Activated CD4-positive, alpha-beta T cell treated with anti-CD3 and anti-CD28 coated beads for 24 hours (primary cell): Measurements from ENCODE around the gene DGAT2L6.

Experiments used
- DNase-seq, 2 donors: peaks; one replicate each; pipeline ENCODE4 v3.0.0-alpha.2; 2020; ENCODE audit warnings: low read depth in 2 of 2

DGAT2L6 gene, protein sequence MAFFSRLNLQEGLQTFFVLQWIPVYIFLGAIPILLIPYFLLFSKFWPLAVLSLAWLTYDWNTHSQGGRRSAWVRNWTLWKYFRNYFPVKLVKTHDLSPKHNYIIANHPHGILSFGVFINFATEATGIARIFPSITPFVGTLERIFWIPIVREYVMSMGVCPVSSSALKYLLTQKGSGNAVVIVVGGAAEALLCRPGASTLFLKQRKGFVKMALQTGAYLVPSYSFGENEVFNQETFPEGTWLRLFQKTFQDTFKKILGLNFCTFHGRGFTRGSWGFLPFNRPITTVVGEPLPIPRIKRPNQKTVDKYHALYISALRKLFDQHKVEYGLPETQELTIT

DNA sequence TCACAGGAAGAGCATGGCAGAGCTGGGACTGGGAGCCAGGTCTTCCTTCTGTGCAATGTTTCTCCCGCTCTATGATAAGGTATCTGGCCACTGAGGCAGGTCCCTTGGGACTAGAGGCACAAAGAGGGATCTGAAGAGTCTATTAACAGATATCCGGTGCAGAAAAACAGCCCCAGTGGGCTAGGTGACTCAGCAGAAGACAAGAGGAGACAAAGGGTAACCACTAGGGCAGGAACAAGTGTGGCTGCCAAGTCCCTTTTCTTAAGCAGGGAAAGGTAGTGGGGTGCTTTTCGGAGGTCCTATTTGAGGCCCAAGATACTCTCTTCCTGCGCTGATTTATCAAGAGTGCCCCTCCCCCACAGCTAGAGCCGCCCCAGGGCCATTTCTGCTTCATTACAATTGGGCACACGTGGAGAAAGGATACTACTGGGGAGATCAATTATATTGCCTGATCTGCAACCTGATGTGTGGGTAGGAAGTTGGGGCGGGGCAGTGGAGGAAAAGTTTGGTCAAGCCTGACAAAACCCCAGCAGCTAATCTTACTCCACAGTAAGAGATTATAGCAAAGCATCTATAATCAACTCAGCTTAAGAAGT, at the start of gene DGAT2L6:
Gene DGAT2L6, plus strand, starts transcription at position 546 of the 596 bp plus-strand sequence. CDS start 100 bp downstream, outside the sequence.
- no peak for DNase-seq

DNA sequence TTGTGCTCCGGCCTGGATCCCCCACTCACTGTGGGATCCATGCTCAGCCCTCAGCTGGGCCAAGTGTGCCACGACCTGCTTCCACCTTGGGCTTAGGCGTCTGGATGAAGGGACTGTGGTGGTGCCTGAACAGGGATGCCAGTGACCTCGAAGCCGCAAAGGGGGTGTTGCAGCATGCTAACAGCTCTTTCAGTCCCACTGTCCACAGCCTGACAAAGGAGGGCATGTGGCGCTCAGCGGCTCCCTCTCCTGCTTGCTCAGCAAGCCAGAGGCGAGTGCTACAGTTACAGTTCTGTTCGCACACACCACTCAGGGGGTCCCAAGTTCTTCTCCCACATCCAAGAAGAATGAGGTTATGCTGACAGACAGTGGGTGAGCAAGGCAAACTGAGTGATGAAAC, 49.2 kb upstream of the DGAT2L6 start:
- no peak for DNase-seq

DNA sequence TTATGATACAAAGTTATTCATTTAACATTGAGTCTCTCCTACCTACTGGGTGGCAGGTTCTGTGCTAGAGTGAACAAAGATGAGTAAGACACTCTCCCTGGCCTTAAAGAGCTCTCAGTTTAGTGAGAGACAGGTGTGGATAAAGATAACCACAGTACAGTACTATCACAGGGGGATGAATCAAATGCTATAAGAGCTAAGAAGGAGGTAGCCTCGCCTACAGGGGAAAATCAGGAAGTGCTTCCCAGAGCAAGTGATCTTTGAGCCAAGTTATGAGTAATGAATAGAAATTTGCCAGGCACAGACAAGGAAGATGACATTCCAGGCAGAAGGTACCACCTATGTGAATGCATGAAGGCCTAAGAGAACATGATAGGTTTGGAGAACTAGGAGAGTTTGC, 47.5 kb upstream of the DGAT2L6 start:
- no peak for DNase-seq

DNA sequence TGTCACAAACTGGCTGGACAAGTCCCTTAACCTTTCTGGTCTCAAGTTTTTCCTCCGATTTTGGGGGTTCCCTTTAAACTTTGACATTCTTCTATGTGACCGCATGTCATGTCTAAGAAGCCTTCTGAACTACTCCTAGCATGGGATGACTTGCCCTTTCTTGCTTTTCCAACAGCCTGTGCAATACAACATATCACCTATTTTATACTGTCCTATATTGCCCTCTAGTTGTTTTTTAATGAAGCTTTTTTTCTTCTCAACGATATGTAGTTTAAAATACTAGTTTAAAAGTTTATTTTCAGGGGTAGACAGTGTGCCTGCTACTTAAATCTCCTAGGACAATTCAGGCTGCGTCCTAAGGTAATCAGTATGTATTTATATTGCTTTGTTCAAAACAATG, 45.1 kb upstream of the DGAT2L6 start:
- DNase-seq, result no peak

DNA sequence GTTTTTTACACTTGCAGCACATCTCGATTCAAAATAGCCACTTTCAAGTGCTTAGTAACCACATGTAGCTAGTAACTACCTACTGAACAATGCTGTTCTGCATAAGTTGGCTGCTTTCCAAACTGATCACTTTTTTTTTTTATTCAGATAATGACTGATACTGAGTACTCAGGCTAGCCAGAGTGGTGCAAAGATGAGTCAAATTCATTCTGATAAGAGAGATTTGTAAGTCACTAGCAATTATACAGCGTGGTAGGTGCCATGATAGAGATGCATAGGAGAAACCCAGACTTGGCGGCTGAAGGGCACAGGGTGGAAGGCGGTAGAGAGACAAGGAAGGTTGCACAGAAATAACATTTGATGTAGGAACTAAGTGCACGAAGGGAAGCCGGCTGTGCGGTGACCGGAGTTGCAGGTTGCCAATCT, 44.4 kb upstream of the DGAT2L6 start:
- DNase-seq, result peak in 1 of 2 donors; percentile 7

DNA sequence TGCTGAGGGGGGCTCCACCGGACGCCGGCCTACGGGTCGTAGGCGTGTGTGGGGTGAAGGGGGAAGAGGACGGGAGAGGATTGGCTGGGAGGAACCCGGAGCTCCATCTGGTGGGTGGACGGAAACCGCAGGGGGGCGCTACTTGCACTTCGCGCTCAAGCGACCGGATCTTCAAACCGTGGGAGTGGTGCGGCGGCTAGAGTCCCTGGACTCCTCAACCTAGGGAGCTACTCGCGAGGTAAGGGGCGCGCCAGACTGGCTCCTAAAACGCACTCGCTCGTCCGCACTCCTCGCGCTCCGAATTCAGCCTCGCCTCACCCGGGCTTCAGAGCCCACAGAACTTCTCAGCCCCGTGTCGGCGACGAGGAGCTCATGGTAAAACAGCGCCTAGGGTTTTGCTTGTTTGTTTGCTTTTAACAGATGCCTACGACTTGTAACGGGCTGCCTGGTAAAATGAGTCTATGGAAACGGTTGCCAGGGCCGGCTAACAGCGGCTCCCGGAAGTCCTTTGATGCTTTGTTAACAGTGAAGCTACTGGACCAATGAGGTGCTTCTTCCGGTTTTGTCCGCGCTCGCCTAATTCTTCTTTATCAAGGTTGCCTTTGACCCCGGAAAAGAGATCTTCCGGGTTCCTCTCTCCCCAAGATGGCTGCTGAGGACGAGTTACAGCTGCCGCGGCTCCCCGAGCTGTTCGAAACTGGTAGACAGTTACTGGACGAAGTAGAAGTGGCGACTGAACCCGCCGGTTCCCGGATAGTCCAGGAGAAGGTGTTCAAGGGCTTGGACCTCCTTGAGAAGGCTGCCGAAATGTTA, 43.8 kb upstream of the DGAT2L6 start, which contains the start of gene IGBP1:
Gene IGBP1, plus strand, starts transcription at position 145 of the 813 bp plus-strand sequence. Its CDS starts 501 bp downstream, at position 646.
- peak; percentile 51 to 53 for DNase-seq

DNA sequence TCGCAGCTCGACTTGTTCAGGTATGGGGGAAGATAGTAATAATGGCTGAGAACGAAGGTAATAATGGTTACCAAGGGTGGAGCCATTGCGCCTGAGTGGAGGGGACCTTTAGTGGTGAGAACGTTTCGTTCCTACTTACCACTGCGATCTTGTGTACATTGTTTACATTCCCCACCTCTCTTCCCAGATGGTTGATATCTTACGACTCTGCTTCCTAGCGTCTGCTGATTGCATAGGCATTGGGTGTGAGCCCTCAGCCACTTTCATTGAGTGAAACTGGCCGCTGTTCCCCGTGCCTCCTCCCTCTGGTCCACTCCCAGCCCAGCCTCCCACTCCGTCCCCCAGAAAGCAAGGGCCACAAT, 43.2 kb upstream of the DGAT2L6 start:
- DNase-seq, result no peak

DNA sequence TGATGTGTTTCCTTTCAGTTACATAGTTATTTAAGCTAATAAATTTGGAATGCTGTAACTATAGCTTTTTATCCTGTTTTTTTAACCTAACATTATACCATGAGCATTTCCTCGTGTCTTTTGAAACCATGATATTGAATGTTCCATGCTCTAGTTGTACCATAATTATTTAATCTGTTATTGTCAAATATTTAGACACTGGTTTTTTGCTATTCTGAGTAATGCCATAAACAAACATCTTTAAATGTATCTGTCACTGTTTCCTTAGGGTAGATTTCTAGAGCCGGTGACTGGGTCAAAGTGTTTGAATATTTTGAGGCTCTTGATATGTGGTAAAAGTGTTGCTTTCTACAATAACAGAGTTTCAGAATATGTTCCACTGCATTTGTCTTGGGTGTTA, 38.7 kb upstream of the DGAT2L6 start:
- DNase-seq, result no peak

DNA sequence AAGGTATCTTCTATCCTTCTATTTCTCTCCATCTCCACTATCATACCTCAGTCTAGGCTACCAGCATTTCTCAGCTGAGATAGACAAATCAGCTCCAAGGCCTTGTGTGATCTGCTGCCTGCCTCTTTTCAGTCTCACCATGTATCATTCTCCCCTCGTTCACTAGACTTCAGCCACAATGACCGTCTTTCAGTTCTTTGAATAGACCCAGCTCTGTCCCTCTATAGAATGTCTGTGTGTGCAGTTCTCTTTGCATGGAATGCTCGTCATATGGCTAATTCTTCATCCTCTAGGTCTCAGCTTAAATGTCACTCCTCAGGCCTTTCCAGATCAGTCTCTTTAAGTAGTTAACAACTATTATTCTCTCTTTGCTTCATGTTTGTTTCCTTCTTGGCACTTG, 37.5 kb upstream of the DGAT2L6 start:
- DNase-seq, result no peak

DNA sequence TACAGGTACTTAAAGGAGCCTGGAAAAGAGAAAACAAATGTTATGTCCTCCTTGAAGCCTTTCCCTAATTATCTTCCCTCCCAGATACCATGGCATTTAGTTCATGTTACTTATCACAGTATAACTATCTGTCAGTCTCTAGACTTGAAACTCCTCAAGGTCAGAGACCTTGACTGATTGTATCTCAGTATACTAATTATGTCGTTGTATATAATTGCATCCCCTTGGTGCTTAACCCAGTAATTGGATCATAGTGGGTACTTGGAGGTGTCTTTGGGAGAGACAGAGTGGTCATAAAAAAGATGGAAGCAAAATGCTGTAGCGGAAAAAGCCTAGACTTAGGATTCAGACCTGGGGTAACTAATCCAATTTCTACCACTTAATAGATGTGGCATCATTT, 35.9 kb upstream of the DGAT2L6 start:
- no peak for DNase-seq

DNA sequence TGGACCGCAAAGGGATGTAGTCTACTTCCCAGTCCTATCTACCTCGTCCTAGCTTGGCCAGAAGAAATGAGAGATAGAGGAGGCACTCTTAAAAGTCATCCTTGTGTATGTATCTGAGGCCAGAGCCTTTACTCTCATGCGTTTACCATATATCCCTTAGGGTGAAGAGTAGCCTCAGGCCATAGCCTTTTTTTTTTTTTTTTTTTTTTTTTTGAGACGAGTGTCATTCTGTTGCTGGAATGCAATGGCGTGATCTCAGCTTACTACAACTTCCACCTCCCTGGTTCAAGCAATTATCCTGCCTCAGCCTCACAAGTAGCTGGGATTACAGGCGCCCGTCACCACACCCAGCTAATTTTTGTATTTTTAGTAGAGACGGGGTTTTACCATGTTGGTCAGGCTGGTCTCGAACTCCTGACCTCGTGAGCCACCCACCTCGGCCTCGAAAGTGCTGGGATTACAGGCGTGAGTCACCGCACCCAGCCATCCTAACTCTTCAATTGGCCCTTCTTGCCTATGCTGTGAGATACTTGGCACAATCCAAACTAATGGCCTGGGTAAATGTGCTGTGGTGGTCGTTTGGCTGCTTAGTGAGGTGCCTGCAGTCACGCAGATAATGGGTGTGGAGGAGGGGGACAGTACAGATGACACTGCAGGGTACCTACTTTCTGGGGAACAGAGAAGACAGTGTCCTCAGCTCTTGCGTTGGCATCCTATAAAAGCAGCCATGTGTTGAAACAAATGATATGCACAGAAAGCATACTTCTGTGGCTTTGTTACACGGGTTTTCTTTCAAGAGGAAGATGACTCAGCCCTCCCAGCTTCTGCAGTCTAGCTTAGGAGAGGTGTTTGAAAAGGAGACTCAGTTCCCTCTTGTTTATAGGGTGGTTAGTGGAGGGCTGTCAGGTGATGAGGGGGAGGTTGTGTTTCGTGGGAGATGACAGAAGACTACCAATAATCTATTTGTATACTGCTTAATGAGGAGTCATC, 10.4 kb upstream of the DGAT2L6 start:
- DNase-seq, result peak in 1 of 2 donors; percentile 8

DNA sequence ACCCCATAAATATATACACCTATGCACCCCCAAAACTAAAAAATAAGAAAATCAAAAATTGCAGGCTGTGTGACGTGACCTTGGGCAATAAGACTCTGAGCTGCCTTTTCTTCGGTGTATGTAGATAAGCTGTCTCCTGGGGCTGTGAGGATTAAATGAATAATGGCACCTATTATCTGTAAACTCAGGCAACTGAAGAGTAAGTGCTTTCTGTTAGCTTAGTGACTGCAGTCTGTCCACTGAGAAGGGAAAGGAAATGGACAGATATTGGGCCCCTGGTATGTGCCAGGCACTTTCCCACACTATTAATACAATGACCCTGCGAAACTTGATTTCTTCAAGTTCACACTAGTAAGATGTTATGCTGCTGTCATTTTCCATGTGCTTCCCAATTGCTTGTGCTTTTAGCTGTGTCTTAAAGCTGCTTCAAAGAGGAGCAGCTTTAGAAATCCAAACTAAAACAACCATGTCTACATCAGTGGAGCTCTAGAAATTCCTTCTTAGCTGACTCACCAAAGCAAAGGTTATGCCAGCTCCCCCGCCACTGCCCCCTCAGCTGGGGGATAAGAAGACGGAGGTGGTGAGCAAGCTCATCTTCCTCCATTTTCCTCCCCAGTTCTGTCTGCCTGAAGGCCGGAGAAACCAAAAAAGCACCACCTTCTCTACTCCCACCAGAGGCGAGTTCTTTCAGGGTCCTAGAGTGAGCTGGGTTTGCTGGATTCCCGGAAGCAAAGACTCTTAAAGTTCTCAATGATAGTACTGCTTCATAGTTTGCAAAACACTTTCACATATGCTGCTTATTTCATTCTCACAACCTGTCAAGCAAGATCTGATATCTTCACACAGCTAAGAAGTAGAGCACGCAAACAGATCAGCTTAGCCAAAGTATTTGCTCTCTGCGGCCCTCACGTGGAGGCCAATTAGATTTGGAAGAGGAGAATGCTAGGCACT, 8.8 kb upstream of the DGAT2L6 start:
- no peak for DNase-seq

DNA sequence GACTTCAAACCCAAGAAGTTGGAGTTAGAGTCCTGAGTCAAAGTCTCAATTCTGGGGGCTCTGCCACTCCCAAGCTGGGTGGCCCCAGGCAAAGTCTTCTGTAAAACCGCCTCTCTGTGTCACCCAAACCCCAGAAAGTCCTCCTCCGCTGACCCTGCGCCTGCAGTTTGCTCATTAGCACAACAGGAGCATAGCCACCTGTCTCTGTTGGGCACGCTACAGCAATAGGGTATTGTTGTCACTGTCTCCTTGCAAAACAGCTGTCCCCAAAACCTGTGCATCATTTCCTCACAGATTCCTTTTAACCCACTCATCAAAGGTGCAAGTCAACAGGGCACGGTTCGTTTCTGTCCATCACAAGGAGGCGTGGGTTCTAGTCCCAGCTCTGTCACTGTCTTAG, 8.0 kb upstream of the DGAT2L6 start:
- no peak for DNase-seq

DNA sequence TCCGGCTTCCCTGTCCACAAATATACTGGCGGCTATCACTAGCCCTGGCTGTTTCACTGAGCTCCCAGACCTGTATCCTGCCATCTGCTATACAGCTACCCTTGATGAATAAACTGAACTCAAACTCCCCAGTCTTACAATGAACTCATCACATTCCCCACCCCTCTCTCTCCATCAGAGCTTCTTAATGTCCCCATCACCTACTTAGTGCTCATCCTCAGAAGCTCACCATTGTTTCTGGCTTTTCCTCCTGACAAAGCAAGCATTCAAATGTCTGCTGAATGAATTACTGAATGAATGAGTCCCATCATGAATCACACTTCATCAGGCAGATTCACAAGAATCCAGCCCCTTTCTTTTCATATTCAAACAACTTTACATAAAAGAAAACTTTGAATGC, 5.7 kb upstream of the DGAT2L6 start:
- no peak for DNase-seq

DNA sequence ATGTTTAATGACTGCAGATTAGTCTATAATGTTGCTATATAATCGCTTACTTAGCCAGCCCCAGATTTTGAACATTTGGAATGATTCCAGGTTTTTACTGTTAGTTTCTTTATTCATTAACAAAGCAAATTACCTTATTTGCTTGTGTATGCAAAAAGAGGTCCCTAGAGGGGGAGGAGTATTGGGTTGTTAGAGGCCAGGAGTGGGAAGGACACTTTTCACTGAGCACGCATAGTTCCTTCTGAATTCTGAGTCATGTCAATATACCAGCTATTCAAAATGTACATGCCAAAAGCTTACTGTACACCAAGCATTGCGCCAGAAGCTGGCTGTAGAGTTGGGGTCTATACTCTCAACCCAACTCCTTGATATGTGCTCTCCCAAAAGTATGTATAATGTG, 5.1 kb upstream of the DGAT2L6 start:
- no peak for DNase-seq

DNA sequence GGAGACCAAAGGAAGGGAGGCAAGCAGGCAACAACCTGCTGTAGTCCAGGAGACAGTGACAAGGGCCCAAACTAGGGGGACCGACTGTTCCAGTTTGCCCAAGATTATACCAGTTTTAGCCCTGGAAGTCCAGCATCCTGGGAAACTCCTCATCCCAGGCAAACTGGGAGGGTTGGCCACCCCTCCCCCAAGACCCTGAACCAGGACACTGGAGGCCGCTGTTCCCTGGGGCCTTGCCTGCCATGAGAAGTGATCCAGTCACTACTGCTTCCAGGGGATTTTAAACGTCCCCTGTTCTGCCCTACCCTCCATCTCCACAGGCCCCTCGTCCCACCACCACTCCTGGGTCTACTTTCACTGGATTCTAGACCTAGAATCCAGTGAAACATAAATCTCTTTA, 4.3 kb upstream of the DGAT2L6 start:
- no peak for DNase-seq

DNA sequence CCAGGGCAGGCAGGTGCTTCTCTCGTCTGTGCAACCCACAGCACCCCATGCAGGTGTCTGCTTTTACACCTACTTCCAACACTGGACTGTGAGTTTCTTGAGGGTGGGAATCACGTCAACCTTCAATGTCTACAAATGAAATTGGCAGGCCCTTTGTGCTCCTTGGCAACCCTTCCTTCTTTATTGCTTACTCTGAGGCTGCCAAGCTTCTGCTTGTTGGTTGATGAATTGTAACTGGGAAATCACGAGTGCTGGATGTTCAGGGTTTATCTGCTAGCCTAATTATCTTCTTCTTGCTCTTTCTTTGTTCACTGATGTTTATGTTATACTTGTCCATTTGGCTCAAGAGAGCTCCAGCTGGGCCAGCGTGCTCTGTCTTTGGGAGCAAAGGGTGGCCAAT, 2.5 kb upstream of the DGAT2L6 start:
- DNase-seq, result no peak

DNA sequence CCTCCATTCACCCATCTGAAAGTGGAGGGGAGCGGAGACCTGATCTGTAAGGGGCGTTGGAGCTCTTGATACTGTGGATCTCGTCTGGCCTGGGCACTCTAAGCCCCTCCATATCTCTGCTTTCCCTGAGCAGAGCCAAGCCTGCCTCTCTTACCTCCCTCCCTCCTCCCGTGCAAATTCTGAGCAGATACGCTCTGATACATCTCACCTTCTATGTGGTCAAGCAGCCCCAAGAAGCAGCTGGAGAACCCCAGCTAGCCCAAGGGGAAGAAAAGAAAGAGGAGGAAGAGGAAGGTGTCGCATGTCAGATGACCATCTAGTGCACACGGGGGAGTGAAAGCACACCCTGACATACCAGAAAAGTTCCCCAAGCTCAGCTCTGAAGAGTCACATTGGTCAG, 1.9 kb upstream of the DGAT2L6 start:
- DNase-seq, result no peak

DNA sequence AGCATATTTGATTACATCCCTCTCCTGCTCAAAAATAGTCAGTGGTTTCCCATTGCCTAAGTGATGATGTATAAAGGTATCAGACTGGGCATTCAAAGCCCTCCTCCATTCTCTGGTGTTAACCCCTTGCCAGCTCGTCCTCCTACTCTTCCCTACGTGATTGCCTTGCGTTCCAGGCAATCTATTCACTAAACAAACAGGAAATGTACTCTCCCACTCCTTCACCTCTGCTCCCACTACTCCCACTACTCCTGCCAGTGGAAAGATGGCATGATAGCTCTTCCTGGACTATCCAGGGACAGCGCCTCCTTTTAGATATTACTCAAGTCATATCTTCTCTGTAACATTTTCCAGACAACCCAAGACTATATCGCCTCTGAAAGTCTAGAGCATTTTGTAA, 5.8 kb downstream of the DGAT2L6 start:
- no peak for DNase-seq

DNA sequence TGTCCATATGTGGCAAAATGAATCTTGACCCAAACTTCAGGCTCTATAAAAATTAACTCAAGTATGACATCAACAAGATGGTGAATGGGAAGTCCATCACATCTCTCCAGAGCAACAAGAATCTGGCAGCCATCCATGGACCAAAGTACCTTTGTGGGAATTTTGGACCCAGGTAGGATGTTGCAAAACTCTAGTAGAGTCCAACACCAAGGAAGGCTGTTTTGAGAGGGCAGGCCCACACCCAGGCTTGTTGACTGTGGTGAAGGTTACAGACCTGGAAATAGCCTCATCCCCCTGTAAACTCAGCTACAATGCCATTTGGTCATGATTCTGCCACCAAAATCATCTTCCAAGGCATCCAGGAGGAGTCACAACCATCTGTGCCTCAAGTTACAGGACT, 12.9 kb downstream of the DGAT2L6 start:
- DNase-seq, result no peak
